ENCODE data around the gene MEF2A. TPM values are rescaled to one million over a fixed set of nuclear protein-coding genes. Genes with fewer than 3 reads are reported as not detected.
"Not testable (repeated sequence)": the region's sequence is repeated elsewhere in the genome, so short reads cannot be mapped to it uniquely, and the experiment has no call there.

MEF2A gene
- polyA plus RNA-seq (ENCODE audit: low read depth in 6 of 6), result 10 to 100 TPM; 27.1 to 56.6 (median 40.9) TPM

DNA sequence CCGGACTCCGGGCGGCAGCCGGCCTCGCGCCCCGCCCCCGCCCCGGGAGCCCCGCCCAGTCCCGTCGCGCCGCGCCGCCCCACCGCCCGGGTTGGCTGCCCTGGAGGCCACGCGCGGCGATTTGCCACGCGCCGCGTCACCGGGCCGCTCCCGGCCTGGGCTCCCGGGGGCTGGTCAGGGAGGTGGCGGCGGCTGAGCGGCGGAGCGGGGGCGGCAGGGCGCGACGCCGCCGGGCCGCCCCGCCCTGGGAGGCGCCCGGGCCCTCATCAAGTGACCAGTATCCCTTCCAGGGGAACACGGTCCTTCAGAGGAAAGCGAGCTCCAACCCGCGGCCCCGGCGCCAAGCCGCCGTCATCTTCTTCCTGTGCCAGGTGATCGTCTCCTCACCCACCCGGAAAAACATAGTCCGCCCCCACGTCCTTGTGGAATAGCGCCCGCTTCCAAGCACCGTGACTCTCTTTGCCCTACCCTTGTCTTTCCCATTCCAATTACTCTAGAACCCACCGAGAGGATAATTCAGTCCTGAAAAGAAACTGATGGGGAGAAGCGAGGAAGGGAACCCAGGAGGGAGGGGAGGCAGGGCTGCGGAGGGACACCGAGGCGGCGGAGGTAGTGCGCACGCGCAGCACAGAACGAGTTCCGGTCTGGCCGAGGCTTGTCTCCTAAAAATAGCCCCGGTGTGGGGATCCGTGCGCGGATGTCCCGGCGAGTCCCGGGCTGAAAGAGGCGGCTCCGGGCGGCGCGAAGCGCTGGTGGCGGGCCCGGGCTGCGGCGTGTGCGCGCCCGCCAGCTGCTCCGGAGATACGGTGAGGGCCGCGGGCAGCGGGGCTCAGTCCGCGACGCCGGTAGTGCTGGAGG is at the start of gene MEF2A:
Gene MEF2A, plus strand, starts transcription at position 686 of the 858 bp plus-strand sequence. CDS start 67,136 bp downstream, outside the sequence.
- ATAC-seq (ENCODE audit: low read depth in 2 of 2) (peak; percentile 63 to 66), DNase-seq (peak; percentile 92)
- H3K4me3 Mint-ChIP-seq, result peak within 1 kb of the TSS; percentile 87 to 100 (median 98)
- no peaks in the 10 kb centered on the region for H3K9me3 Mint-ChIP-seq
- H3K27ac Mint-ChIP-seq, result peak within 1 kb of the TSS; percentile 89 to 100 (median 99)
- peaks cover 34 to 58% (median 47%) of the 10 kb centered on the region in 3 donors for H3K4me1 Mint-ChIP-seq
- no peaks in the 10 kb centered on the region for H3K27me3 Mint-ChIP-seq
- H3K36me3 Mint-ChIP-seq, result no peaks in the 10 kb centered on the region

DNA sequence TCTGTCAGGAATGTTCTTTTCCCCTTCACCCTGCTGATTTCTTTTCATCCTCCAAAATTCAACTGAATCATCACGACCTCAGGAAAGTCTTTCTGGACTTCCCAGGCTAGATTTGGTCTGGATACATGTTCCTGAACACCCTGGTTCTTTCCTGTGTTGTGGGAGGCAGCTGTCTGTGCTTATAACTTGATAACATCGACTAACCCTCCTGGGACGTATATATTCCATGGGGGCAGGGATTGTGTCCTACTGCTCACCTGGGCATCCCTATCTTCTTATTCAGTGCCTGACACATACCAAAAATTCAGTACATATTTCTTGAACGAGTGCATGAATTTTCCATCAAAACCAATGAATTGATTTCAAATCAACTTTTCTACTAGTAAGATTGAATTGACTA is 47.6 kb upstream of the MEF2A start:
- DNase-seq (no peak), ATAC-seq (ENCODE audit: low read depth in 2 of 2) (no peak)
- Mint-ChIP-seq H3K9me3 (peaks cover 0 to 8% (median 2%) of the 10 kb centered on the region in 7 donors), H3K27ac (peak overlapping the region in 1 of 6 donors; percentile 92), H3K36me3 (no peaks in the 10 kb centered on the region), H3K4me1 (peaks cover 33 to 43% (median 36%) of the 10 kb centered on the region in 3 donors), H3K4me3 (no peak overlapping the region), H3K27me3 (no peaks in the 10 kb centered on the region)

- DNase-seq; H3K36me3 Mint-ChIP-seq; H3K4me3 Mint-ChIP-seq; H3K27ac Mint-ChIP-seq; ATAC-seq (ENCODE audit: low read depth in 2 of 2); H3K27me3 Mint-ChIP-seq; H3K9me3 Mint-ChIP-seq: not testable (repeated sequence)
- H3K4me1 Mint-ChIP-seq, result peaks cover 23 to 31% (median 26%) of the 10 kb centered on the region in 3 donors
These were observed 46.4 kb upstream of the MEF2A start for GRCh38 chr15:99519366-99519765.

- peak; percentile 21 to 43 for ATAC-seq (ENCODE audit: low read depth in 2 of 2)
- no peak for DNase-seq
- Mint-ChIP-seq H3K4me3 (no peak overlapping the region), H3K27me3 (no peaks in the 10 kb centered on the region), H3K36me3 (peaks cover 0 to 13% of the 10 kb centered on the region in 2 donors), H3K9me3 (peaks cover 4 to 15% (median 9%) of the 10 kb centered on the region in 7 donors), H3K27ac (no peak overlapping the region), H3K4me1 (peaks cover 17 to 21% (median 20%) of the 10 kb centered on the region in 3 donors)
These were observed 43.5 kb upstream of the MEF2A start for GRCh38 chr15:99522288-99522687.

- Mint-ChIP-seq H3K4me3 (peak overlapping the region in 2 of 8 donors; percentile 5 to 7), H3K4me1 (peaks cover 24 to 29% (median 25%) of the 10 kb centered on the region in 3 donors), H3K27ac (peak overlapping the region in 2 of 6 donors; percentile 8 to 41), H3K27me3 (no peaks in the 10 kb centered on the region), H3K36me3 (peaks cover 6 to 20% of the 10 kb centered on the region in 2 donors), H3K9me3 (peaks cover 7 to 37% (median 16%) of the 10 kb centered on the region in 7 donors)
- DNase-seq, result no peak
- ATAC-seq (ENCODE audit: low read depth in 2 of 2), result no peak
These were observed 39.6 kb upstream of the MEF2A start for GRCh38 chr15:99526176-99526575.

DNA sequence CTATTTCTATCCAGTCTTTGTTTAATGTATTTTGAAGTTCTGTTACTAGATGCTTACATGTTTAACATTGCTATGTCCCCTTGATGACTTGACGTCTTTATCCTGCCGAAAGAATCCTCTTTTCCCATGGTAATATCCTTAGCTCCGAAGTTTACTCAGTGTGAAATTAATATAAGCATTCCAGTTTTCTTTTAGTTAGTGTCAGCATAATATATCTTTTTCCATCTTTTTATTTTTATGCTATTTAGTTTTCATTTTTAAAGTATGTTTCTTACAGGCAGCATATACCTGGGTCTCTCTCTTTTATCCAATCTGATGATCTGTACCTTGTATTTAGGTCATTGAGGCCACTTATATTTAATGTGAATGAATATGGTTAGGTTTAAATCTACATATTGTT is 39.1 kb upstream of the MEF2A start:
- Mint-ChIP-seq H3K27ac (peak overlapping the region in 1 of 6 donors; percentile 41), H3K27me3 (no peaks in the 10 kb centered on the region), H3K9me3 (peaks cover 5 to 37% (median 16%) of the 10 kb centered on the region in 7 donors), H3K4me1 (peaks cover 24 to 29% (median 25%) of the 10 kb centered on the region in 3 donors), H3K4me3 (peak overlapping the region in 1 of 8 donors; percentile 5), H3K36me3 (peaks cover 6 to 20% of the 10 kb centered on the region in 2 donors)
- ATAC-seq (ENCODE audit: low read depth in 2 of 2), result no peak
- no peak for DNase-seq

GRCh38 chr15:99536422-99537040 is 29.3 kb upstream of the MEF2A start:
- Mint-ChIP-seq H3K36me3 (peaks cover 0 to 7% of the 10 kb centered on the region in 2 donors), H3K9me3 (peaks cover 0 to 8% (median 0%) of the 10 kb centered on the region in 7 donors), H3K27ac (peak overlapping the region in 1 of 6 donors; percentile 54), H3K4me3 (no peak overlapping the region), H3K4me1 (peaks cover 5 to 15% (median 6%) of the 10 kb centered on the region in 3 donors), H3K27me3 (no peaks in the 10 kb centered on the region)
- ATAC-seq (ENCODE audit: low read depth in 2 of 2) (no peak), DNase-seq (no peak)

DNA sequence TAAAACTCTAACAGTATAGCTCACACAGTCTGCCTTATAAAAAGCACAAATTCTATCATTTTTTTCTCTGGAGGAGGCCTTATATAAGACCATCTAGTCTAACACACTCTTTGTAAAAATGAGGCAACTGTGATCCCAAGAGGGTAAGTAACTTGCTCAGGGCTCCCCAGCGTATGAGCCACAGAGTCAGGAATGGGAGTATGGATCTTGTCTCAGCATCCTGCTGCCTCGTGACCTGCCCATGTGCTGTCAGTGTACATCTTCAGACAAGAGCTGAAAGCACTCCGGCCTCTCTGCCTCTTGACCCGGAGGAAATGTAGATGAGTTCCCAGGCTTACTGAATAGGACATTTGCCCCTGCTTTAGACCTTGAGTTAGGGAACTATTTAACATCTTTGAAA is 28.4 kb upstream of the MEF2A start:
- no peak for ATAC-seq (ENCODE audit: low read depth in 2 of 2)
- DNase-seq, result no peak
- Mint-ChIP-seq H3K4me1 (peaks cover 5 to 15% (median 6%) of the 10 kb centered on the region in 3 donors), H3K36me3 (peaks cover 0 to 4% of the 10 kb centered on the region in 2 donors), H3K27me3 (no peaks in the 10 kb centered on the region), H3K9me3 (peaks cover 0 to 3% (median 0%) of the 10 kb centered on the region in 7 donors), H3K27ac (no peak overlapping the region), H3K4me3 (no peak overlapping the region)

- no peak overlapping the region for H3K4me3 Mint-ChIP-seq
- no peaks in the 10 kb centered on the region for H3K27me3 Mint-ChIP-seq
- H3K36me3 Mint-ChIP-seq, result no peaks in the 10 kb centered on the region
- H3K4me1 Mint-ChIP-seq, result peaks cover 5 to 15% (median 6%) of the 10 kb centered on the region in 3 donors
- DNase-seq, result no peak
- ATAC-seq (ENCODE audit: low read depth in 2 of 2), result no peak
- no peaks in the 10 kb centered on the region for H3K9me3 Mint-ChIP-seq
- peak overlapping the region in 1 of 6 donors; percentile 92 for H3K27ac Mint-ChIP-seq
These were observed 27.5 kb upstream of the MEF2A start for GRCh38 chr15:99538261-99538660.

DNA sequence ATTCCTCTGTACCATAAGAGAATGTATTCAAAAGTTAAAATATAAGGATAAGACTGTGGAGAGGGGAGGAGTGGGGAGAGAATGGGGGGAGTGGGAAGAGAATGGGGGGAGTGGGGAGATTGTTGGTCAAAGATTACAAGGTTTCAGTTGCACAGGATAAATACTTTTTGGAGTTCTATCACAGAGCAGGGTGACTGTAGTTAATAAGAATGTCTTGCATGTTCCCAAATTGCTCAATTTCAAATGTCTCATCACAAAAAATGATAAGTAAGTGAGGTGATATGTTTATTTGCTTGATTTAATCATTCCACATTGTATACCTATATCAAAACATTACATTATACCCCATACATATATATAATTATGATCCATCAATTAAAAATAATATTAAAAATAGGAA is 23.0 kb upstream of the MEF2A start:
- ATAC-seq (ENCODE audit: low read depth in 2 of 2) (no peak), DNase-seq (no peak)
- Mint-ChIP-seq H3K9me3 (no peaks in the 10 kb centered on the region), H3K4me3 (no peak overlapping the region), H3K27me3 (no peaks in the 10 kb centered on the region), H3K4me1 (no peaks in the 10 kb centered on the region), H3K27ac (no peak overlapping the region), H3K36me3 (no peaks in the 10 kb centered on the region)

DNA sequence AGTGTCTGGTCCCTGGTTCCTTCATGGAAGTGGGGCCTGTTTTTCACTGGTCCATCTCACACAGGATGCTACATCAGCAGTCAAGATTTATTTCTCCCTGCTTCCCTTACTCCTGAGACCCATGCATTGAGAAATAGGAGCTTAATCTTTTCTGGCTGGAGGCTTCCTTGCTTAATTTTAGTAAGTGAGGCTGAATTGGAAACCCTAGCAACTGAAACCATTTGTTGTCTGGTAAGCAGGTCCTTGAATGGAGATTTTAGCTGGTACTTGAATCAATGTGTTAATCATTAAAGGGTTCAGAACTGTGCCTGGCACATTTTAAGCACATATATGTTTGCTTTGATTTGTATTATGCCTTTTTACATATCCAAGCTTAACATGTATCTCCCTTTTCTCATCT is 20.2 kb upstream of the MEF2A start:
- peak overlapping the region in 2 of 6 donors; percentile 22 to 34 for H3K27ac Mint-ChIP-seq
- H3K36me3 Mint-ChIP-seq, result no peaks in the 10 kb centered on the region
- peaks cover 0 to 12% (median 6%) of the 10 kb centered on the region in 3 donors for H3K27me3 Mint-ChIP-seq
- H3K4me1 Mint-ChIP-seq, result peaks cover 0 to 9% (median 0%) of the 10 kb centered on the region in 3 donors
- H3K4me3 Mint-ChIP-seq, result no peak overlapping the region
- no peak for ATAC-seq (ENCODE audit: low read depth in 2 of 2)
- DNase-seq, result no peak
- no peaks in the 10 kb centered on the region for H3K9me3 Mint-ChIP-seq

- ATAC-seq (ENCODE audit: low read depth in 2 of 2) (no peak), DNase-seq (no peak)
- Mint-ChIP-seq H3K27ac (no peak overlapping the region), H3K4me1 (peaks cover 2 to 13% (median 6%) of the 10 kb centered on the region in 3 donors), H3K36me3 (no peaks in the 10 kb centered on the region), H3K9me3 (no peaks in the 10 kb centered on the region), H3K27me3 (peaks cover 0 to 12% (median 6%) of the 10 kb centered on the region in 3 donors), H3K4me3 (no peak overlapping the region)
These were observed 19.2 kb upstream of the MEF2A start for GRCh38 chr15:99546441-99547100.

DNA sequence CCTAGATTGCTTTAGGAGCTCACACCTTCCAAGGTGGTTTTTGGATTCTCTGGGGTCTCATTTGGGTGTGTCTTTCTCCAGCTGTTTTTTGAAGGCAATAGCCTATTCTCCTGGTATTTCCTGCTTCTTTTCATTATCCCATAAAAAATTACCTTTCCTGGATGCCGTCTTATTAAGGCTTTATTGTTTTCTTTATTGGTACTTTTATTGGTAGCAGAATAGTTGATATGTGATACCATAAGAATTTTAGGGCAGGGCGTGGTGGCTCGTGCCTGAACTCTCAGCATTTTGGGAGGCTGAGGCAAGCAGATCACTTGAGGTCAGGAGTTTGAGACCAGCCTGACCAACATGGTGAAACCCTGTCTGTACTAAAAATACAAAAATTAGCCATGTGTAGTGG is 18.3 kb upstream of the MEF2A start:
- ATAC-seq (ENCODE audit: low read depth in 2 of 2), result no peak

More for the DNA sequence above, 18.3 kb upstream of the MEF2A start:
- Mint-ChIP-seq H3K36me3 (no peaks in the 10 kb centered on the region), H3K9me3 (no peaks in the 10 kb centered on the region), H3K4me1 (peaks cover 8 to 18% (median 13%) of the 10 kb centered on the region in 3 donors), H3K27me3 (peaks cover 0 to 12% (median 6%) of the 10 kb centered on the region in 3 donors), H3K4me3 (no peak overlapping the region), H3K27ac (no peak overlapping the region)
- DNase-seq, result no peak
